Panc1 (cell line): Measurements from ENCODE around the gene SSR1.

Experiments
- TCF7L2 ChIP-seq: IDR thresholded peaks from 2 replicates; pipeline ENCODE4 v1.6.1; 2011; ENCODE audit warnings: mild to moderate bottlenecking, low read depth, low read length, inconsistent platforms
- TF ChIP-seq, protein P1 (sequence below): fragments of 450-650 bp; IDR thresholded peaks from 2 replicates; pipeline ENCODE4 v1.5.1; 2017; ENCODE audit warnings: mild to moderate bottlenecking

DNA sequence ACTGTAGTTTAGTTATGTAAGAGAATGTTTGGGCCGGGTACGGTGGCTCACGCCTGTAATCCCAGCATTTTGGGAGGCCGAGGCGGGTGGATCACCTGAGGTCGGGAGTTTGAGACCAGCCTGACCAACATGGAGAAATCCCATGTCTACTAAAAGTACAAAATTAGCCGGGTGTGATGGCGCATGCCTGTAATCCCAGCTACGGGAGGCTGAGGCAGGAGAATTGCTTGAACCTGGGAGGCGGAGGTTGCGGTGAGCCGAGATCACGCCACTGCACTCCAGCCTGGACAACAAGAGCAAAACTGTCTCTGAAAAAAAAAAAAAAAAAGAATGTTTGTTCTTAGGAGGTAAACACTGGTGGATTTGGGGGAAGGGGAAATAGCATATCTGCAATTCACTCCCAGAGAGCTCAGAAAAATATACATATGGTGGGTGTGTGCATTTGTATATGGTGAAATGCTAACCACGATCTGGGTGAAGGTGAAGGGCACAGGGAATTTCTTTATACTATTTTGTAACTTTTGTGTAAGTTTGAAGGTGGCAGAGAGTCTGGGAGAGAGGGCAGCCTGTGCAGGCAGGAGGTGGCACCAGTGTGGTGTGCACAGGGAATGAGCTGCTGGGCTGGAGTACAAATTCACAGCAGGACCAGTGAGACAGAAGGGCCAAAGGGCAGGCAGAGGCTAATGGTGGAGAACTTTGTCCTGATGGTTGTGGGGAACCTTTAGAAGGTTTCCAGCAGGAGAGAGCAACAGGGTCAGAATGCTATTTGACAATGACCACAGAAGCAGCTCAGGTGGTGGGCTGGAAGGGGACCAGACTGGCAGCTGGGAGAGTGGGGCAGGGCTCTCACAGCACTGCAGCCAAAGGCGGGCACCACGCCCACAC lies 42.4 kb downstream of the SSR1 start:
- TF ChIP-seq, protein P1, sequence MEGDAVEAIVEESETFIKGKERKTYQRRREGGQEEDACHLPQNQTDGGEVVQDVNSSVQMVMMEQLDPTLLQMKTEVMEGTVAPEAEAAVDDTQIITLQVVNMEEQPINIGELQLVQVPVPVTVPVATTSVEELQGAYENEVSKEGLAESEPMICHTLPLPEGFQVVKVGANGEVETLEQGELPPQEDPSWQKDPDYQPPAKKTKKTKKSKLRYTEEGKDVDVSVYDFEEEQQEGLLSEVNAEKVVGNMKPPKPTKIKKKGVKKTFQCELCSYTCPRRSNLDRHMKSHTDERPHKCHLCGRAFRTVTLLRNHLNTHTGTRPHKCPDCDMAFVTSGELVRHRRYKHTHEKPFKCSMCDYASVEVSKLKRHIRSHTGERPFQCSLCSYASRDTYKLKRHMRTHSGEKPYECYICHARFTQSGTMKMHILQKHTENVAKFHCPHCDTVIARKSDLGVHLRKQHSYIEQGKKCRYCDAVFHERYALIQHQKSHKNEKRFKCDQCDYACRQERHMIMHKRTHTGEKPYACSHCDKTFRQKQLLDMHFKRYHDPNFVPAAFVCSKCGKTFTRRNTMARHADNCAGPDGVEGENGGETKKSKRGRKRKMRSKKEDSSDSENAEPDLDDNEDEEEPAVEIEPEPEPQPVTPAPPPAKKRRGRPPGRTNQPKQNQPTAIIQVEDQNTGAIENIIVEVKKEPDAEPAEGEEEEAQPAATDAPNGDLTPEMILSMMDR = no peak
- no peak for TF ChIP-seq TCF7L2
